HG03558 (cell line): ENCODE measurements around the gene WNT10A.
"Not testable (repeated sequence)": the region's sequence is repeated elsewhere in the genome, so short reads cannot be mapped to it uniquely, and the experiment has no call there.

Experiments used
- ATAC-seq: cut with Tn5 transposase; IDR thresholded peaks from one replicate; pipeline ENCODE4 v1.9.1; 2021; ENCODE audit warnings: moderate number of reproducible peaks; ENCODE audit not compliant: unreplicated experiment; ENCODE audit errors: extremely low read depth

The WNT10A gene

GRCh38 chr2:218880102-218880858, at the start of gene WNT10A:
Gene WNT10A, plus strand, starts transcription at chr2:218880852. Its CDS starts 144 bp downstream, at chr2:218880996.
- peak; percentile 33 for ATAC-seq

- no peak for ATAC-seq
Measured at GRCh38 chr2:218831378-218831990, 49.2 kb upstream of the WNT10A start, which contains the start of gene PRKAG3. Gene PRKAG3, minus strand, starts transcription at chr2:218831803.

GRCh38 chr2:218832081-218832480, 48.6 kb upstream of the WNT10A start:
- ATAC-seq: no peak

- no peak for ATAC-seq
Measured at GRCh38 chr2:218832520-218832919, 48.1 kb upstream of the WNT10A start.

DNA sequence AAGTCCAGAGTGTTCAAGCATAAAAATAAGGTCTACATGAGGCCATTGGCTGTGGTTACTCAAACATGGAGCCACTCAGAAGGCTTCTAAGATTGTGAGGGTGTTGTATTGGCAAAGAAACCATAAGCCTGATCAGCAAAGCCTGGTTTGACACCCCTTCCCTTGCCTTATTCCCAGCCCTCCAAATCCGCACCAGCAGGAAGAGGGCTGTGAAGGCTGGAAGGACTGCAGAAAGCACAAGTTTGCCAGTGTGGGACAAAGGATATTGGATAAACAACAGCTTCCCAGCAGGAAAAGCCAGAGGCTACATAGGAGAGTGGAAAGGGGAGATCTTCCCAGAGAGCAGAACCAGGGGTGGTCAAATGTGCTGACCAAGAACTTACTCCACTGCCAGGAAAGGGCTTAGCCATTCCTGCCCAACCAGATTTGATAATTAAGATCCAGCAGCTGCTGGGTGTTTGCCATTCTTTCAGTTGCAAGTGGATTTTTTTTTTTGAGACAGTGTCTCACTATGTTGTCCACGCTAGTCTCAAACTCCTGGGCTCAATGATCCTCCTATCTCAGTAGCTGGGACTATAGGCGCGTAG, 47.5 kb upstream of the WNT10A start:
- ATAC-seq: no peak

GRCh38 chr2:218834685-218835084, 46.0 kb upstream of the WNT10A start:
- no peak for ATAC-seq

DNA sequence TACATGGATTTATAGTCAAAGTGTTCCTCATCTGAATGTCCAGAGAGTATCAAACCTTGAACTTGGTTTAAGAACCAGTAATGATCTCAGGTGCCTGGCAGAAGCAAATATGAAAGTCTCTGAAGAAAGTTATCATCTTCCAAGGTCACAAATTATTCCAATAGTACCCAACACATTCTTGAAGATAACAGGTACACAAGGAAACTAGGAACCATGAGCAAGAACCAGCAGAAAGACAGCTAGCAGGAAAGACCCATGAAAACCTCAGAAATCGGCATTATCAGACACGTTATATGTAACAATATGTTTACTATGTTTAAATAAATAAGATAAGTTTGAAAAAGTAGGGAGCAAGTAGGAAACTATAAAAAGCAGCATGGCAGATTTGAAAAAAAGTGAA, 43.2 kb upstream of the WNT10A start:
- ATAC-seq: no peak

GRCh38 chr2:218839430-218839829, 41.2 kb upstream of the WNT10A start:
- no peak for ATAC-seq

DNA sequence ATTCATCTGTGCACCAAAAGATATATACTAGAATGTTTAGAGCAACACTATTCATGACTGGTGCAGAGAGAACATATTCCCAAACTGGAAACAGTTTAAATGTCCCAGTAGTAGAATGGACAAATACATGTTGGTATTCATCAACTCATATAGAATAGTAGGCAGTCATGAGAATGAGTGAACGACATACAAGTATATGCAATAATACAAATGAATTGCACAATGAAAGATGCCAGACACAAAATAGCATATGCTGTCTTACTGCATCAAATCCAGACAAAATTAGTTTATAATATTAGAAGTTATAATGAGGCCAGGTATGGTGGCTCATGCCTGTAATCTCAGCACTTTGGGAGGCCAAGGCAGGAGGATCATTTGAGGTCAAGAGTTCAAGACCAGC, 40.8 kb upstream of the WNT10A start:
- ATAC-seq: no peak

GRCh38 chr2:218844334-218844733, 36.3 kb upstream of the WNT10A start:
- ATAC-seq: not testable (repeated sequence)

DNA sequence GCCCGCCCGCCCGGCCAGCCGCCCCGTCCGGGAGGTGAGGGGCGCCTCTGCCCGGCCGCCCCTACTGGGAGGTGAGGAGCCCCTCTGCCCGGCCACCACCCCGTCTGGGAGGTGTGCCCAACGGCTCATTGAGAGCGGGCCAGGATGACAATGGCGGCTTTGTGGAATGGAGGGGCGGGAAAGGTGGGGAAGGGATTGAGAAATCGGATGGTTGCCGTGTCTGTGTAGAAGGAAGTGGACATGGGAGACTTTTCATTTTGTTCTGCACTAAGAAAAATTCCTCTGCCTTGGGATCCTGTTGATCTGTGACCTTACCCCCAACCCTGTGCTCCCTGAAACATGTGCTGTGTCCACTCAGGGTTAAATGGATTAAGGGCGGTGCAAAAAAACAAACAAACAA, 33.7 kb upstream of the WNT10A start:
- not testable (repeated sequence) for ATAC-seq

- ATAC-seq: no peak
Measured at GRCh38 chr2:218849721-218850120, 30.9 kb upstream of the WNT10A start.

DNA sequence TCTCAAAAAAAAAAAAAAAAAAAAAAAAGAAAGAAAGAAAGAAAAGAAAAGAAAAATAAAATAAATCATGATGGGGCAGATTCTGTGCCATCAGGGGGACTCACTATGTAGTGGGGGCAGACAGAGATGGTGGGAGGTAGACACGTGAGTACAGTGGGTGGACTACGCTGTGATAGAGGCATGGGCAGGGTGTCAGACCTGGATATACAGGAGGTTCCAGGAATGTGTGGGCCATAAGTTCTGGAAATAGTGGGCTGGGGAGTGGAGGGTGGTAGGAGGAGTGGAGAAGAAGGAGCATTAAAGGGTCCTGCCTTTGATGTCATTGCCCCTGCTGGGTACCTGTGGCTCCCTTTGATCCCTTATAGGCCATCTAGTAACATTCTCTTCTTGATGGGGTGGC, 29.9 kb upstream of the WNT10A start:
- no peak for ATAC-seq

- no peak for ATAC-seq
Measured at GRCh38 chr2:218851286-218851685, 29.4 kb upstream of the WNT10A start.

DNA sequence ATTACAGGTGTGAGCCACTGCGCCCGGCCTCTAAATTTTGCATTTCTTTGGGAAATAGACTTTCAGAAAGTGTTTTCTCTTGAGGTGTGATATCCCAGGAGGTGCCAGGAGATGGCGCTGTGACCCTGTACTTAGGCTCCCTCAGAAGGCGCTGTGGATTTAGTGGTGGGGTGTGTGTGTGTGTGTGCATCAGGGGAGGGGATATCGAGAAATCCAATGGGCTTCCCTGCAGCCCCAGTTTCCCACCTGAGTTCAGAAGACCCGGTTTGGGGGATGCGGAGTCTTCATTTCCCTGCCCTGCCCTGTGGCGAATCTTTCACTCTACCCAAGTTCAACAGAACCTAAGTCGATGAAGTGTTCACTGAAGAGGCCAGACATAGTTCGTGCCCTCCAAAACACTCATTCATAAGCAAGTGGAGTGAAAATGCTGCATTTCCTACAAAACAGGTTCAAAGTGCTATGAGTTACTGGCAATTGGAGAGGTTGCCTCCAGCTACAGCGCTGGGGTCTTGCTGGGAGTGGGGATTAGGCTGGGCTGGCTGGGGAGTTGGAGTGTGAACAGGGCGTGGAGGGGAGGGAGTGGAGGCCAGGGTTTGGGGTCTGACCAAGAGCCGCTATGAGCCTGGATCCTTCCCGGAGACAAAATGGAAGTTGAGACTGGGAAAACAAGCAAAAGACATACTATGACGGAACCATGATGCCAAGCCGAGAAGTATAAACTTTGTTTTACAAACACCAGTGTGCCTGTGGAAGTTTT, 27.6 kb upstream of the WNT10A start:
- ATAC-seq: no peak

GRCh38 chr2:218853766-218854165, 26.9 kb upstream of the WNT10A start:
- no peak for ATAC-seq

DNA sequence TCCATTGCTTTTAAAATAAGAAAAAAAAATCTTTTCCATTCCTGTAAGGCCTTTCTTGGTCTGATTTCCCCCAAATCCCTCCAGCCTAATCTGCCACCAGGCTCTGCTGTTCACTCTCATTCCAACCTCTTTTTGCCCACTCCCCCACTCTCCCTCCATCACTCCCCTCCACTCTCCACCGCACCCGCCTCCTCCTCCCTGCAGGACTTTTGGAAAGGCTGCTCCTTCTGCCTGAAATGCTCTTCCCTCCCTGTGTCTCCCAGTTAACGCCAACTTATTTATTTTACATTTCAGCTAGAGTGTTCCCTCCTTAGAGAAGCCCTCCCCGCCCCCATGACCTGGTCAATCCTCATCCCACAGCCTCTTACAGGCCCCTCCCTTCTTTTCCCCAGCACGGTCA, 25.8 kb upstream of the WNT10A start:
- ATAC-seq: no peak

DNA sequence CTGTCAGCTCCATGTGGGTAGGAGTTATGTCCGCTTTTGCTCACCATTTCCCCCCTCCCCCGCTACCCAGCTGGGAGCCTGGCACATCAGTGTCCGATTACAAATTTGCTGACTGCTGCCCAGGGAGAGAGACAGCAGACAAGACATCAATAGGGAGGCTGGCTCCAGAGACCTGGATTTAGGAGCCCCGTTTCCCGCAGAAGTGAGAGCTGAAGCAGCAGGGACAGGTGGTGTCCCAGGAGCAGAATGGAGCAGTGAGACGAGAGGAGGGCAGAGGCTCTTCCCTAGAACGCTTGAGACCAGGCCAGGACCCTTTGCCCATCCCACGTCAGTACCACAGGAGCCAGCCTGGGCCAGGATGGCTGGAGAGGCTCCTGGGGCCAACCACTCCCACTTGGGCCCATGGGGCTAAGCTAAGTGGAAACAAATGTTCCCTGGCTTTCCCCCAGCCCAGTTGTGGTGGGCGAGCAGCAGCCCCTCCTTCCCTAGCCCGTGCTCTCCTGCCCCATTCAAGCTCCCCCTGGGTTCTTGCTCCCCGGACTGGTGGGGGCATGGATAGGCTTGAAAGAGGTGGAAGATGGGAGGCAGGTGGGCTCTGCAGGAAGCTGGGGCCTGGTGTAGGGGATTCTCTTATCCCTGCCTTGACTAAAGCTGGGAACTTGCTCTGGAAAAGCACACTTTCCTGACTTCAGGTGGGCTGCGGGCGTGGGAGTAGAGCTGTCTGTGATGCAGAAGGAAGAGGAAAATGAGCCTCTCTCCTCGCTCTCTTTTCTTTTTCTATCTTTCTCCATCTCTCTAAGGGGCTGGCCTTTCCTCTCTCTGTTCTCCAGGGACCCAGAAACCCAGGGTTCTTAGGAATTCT, 25.1 kb upstream of the WNT10A start:
- ATAC-seq: no peak

GRCh38 chr2:218856167-218856895, 24.3 kb upstream of the WNT10A start:
- no peak for ATAC-seq
